GM13976 (cell line): ENCODE data around the gene LAMB2.

ENCODE experiments used
- DNase-seq: peaks from one replicate; pipeline ENCODE4 v3.0.0; 2012; ENCODE audit warnings: low spot score
- CTCF ChIP-seq: IDR thresholded peaks from 2 replicates; pipeline ENCODE4 v1.5.1; 2012; ENCODE audit warnings: borderline replicate concordance, mild to moderate bottlenecking; ENCODE audit not compliant: insufficient read depth; ENCODE audit errors: extremely low read depth, missing control alignments, control extremely low read depth
- in situ Hi-C: fragments of 300-500 bp; cut with MboI; formaldehyde crosslinking; loops from one replicate; pipeline ENCODE4 v1.12.0; 2022; ENCODE audit warnings: low sequenced_read_pairs, mixed read lengths, inconsistent platforms; ENCODE audit not compliant: unreplicated experiment

LAMB2 gene

DNA sequence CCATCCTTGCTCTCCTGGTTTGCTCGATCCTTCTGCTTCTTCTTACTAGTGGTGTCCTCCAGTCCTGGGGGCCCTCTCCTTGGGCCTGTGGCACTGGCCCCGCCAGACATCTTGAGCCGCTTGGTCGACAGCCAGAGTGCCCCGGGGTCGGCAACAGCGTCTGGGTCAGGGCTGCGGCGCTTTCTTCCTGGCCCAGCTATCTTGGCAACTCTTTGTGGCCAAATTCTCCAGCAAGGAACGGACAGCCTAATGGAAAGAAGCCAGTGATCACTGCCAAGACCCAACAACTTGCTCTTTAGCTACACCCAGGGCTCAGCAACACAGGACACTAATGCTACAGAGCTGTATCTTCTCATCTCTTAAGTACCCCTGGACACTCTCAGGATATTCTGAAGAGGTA lies 13.8 kb downstream of the LAMB2 start:
- DNase-seq: no peak
- no peak for TF ChIP-seq CTCF
- in situ Hi-C loops: no loop called here

GRCh38 chr3:49112262-49112661 lies 20.6 kb downstream of the LAMB2 start:
- TF ChIP-seq CTCF: no peak
- DNase-seq: no peak
- in situ Hi-C loops: no loop called here

- DNase-seq: no peak
- no peak for TF ChIP-seq CTCF
- in situ Hi-C loops: no loop called here
Measured at GRCh38 chr3:49111347-49111746, 21.5 kb downstream of the LAMB2 start.

- in situ Hi-C loops: no loop called here
Measured at GRCh38 chr3:49110780-49111179, 22.1 kb downstream of the LAMB2 start.

DNA sequence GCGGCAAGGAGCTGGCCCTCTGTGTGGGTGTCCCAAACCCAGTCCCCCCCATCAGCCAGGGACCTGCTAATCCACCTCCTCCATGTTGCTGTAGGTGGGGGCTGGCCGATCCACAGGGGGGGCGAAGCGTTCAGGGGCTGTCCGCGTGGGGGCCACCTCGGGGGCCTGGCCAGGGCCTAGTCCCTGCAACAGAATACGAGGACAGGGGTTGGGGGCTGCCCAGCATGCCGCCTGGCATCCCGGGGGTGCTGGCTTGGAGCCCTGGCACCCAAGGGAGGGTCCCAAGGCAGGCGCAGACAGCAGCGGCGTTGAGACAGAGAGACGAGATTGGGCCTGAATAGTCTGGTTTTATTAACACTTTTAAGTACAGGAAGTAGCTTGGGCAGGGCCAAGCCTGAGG lies 24.5 kb downstream of the LAMB2 start:
- TF ChIP-seq CTCF: no peak
- in situ Hi-C loops: no loop called here

More at GRCh38 chr3:49110780-49111179, 22.1 kb downstream of the LAMB2 start:
- DNase-seq: no peak
- no peak for TF ChIP-seq CTCF

GRCh38 chr3:49104427-49105291 lies 28.2 kb downstream of the LAMB2 start, which contains the start of gene QARS1:
Gene QARS1 (minus strand): TSS chr3:49104757. CDS start chr3:49104733, 24 bp downstream.
- in situ Hi-C loops: no loop called here
- DNase-seq: peak; percentile 97
- no peak for TF ChIP-seq CTCF

More for the DNA sequence above, 24.5 kb downstream of the LAMB2 start:
- DNase-seq: no peak
